8988T (cell line): Measurements from ENCODE around the gene ADAM12.

ENCODE experiments used
- DNase-seq: peaks from one replicate; pipeline ENCODE4 v3.0.0; 2011

The ADAM12 gene

GRCh38 chr10:126041117-126041516, 347.2 kb downstream of the ADAM12 start:
- DNase-seq: no peak

- no peak for DNase-seq
Observed at GRCh38 chr10:126037946-126038345, 350.3 kb downstream of the ADAM12 start.

GRCh38 chr10:126036515-126036914, 351.8 kb downstream of the ADAM12 start:
- DNase-seq: no peak

- no peak for DNase-seq
Observed at GRCh38 chr10:126034586-126034985, 353.7 kb downstream of the ADAM12 start.

- no peak for DNase-seq
Observed at GRCh38 chr10:126029999-126030398, 358.3 kb downstream of the ADAM12 start.

GRCh38 chr10:126027692-126028091, 360.6 kb downstream of the ADAM12 start:
- no peak for DNase-seq

GRCh38 chr10:126022841-126023240, 365.4 kb downstream of the ADAM12 start:
- DNase-seq: no peak

- DNase-seq: no peak
Observed at GRCh38 chr10:126021833-126022500, 366.3 kb downstream of the ADAM12 start.

- no peak for DNase-seq
Observed at GRCh38 chr10:126017961-126018560, 370.2 kb downstream of the ADAM12 start.

- DNase-seq: no peak
Observed at GRCh38 chr10:126016882-126017281, 371.4 kb downstream of the ADAM12 start.

GRCh38 chr10:126016156-126016805, 372.0 kb downstream of the ADAM12 start:
- DNase-seq: no peak

GRCh38 chr10:126015413-126015812, 372.9 kb downstream of the ADAM12 start:
- DNase-seq: no peak

- no peak for DNase-seq
Observed at GRCh38 chr10:126014309-126014708, 374.0 kb downstream of the ADAM12 start.

- no peak for DNase-seq
Observed at GRCh38 chr10:126013489-126014281, 374.6 kb downstream of the ADAM12 start.

- no peak for DNase-seq
Observed at GRCh38 chr10:126012485-126012884, 375.8 kb downstream of the ADAM12 start.

GRCh38 chr10:126011995-126012394, 376.3 kb downstream of the ADAM12 start:
- DNase-seq: no peak

- DNase-seq: no peak
Observed at GRCh38 chr10:126009650-126010049, 378.6 kb downstream of the ADAM12 start.

GRCh38 chr10:126006906-126007305, 381.4 kb downstream of the ADAM12 start:
- DNase-seq: no peak

- DNase-seq: no peak
Observed at GRCh38 chr10:126006264-126006663, 382.0 kb downstream of the ADAM12 start.

- DNase-seq: no peak
Observed at GRCh38 chr10:126004752-126005151, 383.5 kb downstream of the ADAM12 start.

GRCh38 chr10:126001576-126001975, 386.7 kb downstream of the ADAM12 start:
- peak; percentile 23 for DNase-seq

- no peak for DNase-seq
Observed at GRCh38 chr10:125999694-126000093, 388.6 kb downstream of the ADAM12 start.

- DNase-seq: no peak
Observed at GRCh38 chr10:125997586-125997985, 390.7 kb downstream of the ADAM12 start.
